OCI-LY3 (cell line): ENCODE results near the gene LRP1B.

Source experiments
- H2AFZ ChIP-seq: fragments of 200-600, 300-600 bp; shearing (Covaris generic); 2 replicates; pipeline ENCODE4 v1.6.0; 2014; ENCODE audit warnings: antibody characterized with exemption, low read depth, low read length
- H3K27ac ChIP-seq: fragments of 200-600, 300-600 bp; sonication (generic); 2 replicates; pipeline ENCODE4 v1.5.1; 2014; ENCODE audit warnings: mild to moderate bottlenecking, low read length, moderate library complexity, mixed read lengths
- H3K27me3 ChIP-seq: fragments of 200-600, 300-600 bp; sonication (generic); 2 replicates; pipeline ENCODE4 v1.6.1; 2014; ENCODE audit warnings: low read depth, low read length, mixed read lengths
- H3K36me3 ChIP-seq: fragments of 200-600, 300-600 bp; sonication (generic); replicated peaks from 2 replicates; pipeline ENCODE3; 2014; ENCODE audit warnings: low read depth, low read length, mixed read lengths
- H3K4me1 ChIP-seq: fragments of 300-600, 200-600 bp; sonication (generic); 2 replicates; pipeline ENCODE4 v1.6.1; 2014; ENCODE audit warnings: low read length, mixed read lengths
- H3K4me2 ChIP-seq: fragments of 200-600, 300-600 bp; sonication (generic); 2 replicates; pipeline ENCODE4 v1.6.1; 2014; ENCODE audit warnings: low read length, mixed read lengths
- H3K4me3 ChIP-seq: fragments of 300-600, 200-600 bp; sonication (generic); 2 replicates; pipeline ENCODE4 v1.5.1; 2014; ENCODE audit warnings: antibody characterized with exemption, mild to moderate bottlenecking, low read length, moderate library complexity
- H3K79me2 ChIP-seq: fragments of 300-600, 200-600 bp; shearing (Covaris generic); 2 replicates; pipeline ENCODE4 v1.6.1; 2014; ENCODE audit warnings: mild to moderate bottlenecking, low read length, mixed read lengths
- H3K9ac ChIP-seq: fragments of 300-600, 200-600 bp; shearing (Covaris generic); 2 replicates; pipeline ENCODE4 v1.6.0; 2014; ENCODE audit warnings: mild to moderate bottlenecking, low read length, moderate library complexity
- H3K9me3 ChIP-seq: fragments of 200-600, 300-600 bp; shearing (Covaris generic); 2 replicates; pipeline ENCODE4 v1.6.1; 2014; ENCODE audit warnings: low read length, mixed read lengths; ENCODE audit not compliant: insufficient read depth
- H4K20me1 ChIP-seq: fragments of 200-600, 300-600 bp; sonication (generic); 2 replicates; pipeline ENCODE4 v1.6.1; 2016; ENCODE audit warnings: low read length, mixed read lengths; ENCODE audit not compliant: insufficient read depth
- CTCF ChIP-seq: fragments of 200-600, 300-600 bp; sonication (generic); IDR thresholded peaks from 2 replicates; pipeline ENCODE4 v1.5.1; 2014; ENCODE audit warnings: antibody characterized with exemption, low read length, low read depth
- EZH2phosphoT487 ChIP-seq: fragments of 200-600 bp; shearing (Covaris generic); IDR thresholded peaks from 2 replicates; pipeline ENCODE4 v1.6.1; 2018; ENCODE audit warnings: antibody characterized with exemption, mixed run types, low read depth

The LRP1B gene

GRCh38 chr2:140916410-140916809 lies 1214.4 kb downstream of the LRP1B start:
- Histone ChIP-seq H2AFZ (no peak overlapping the region), H3K4me1 (no peaks in the 10 kb centered on the region), H3K9ac (no peak overlapping the region), H3K27me3 (no peaks in the 10 kb centered on the region), H3K79me2 (no peaks in the 10 kb centered on the region), H3K9me3 (no peaks in the 10 kb centered on the region), H3K36me3 (no peaks in the 10 kb centered on the region), H3K4me2 (no peak overlapping the region), H3K4me3 (no peak overlapping the region), H4K20me1 (no peaks in the 10 kb centered on the region), H3K27ac (no peak overlapping the region)
- TF ChIP-seq CTCF (no peak), EZH2phosphoT487 (no peak)

GRCh38 chr2:140910683-140911082 lies 1220.1 kb downstream of the LRP1B start:
- Histone ChIP-seq H3K36me3 (no peaks in the 10 kb centered on the region), H3K4me3 (no peak overlapping the region), H2AFZ (no peak overlapping the region), H4K20me1 (no peaks in the 10 kb centered on the region), H3K27me3 (no peaks in the 10 kb centered on the region), H3K4me1 (peaks cover 7% of the 10 kb centered on the region), H3K79me2 (no peaks in the 10 kb centered on the region), H3K4me2 (no peak overlapping the region), H3K9me3 (no peaks in the 10 kb centered on the region), H3K9ac (no peak overlapping the region), H3K27ac (no peak overlapping the region)
- TF ChIP-seq CTCF (no peak), EZH2phosphoT487 (no peak)

- H3K4me2 ChIP-seq = peak overlapping the region; percentile 37
- no peaks in the 10 kb centered on the region for H3K36me3 ChIP-seq
- peak overlapping the region; percentile 59 for H2AFZ ChIP-seq
Measured at GRCh38 chr2:140905083-140905781, 1225.6 kb downstream of the LRP1B start.

GRCh38 chr2:140895378-140895777 lies 1235.4 kb downstream of the LRP1B start:
- no peaks in the 10 kb centered on the region for H4K20me1 ChIP-seq
- no peak overlapping the region for H3K4me3 ChIP-seq
- H3K4me2 ChIP-seq = no peak overlapping the region
- peaks cover 11% of the 10 kb centered on the region for H3K4me1 ChIP-seq
- no peaks in the 10 kb centered on the region for H3K36me3 ChIP-seq
- no peaks in the 10 kb centered on the region for H3K9me3 ChIP-seq
- H3K9ac ChIP-seq = no peak overlapping the region
- H3K27me3 ChIP-seq = no peaks in the 10 kb centered on the region
- no peak overlapping the region for H3K27ac ChIP-seq
- no peaks in the 10 kb centered on the region for H3K79me2 ChIP-seq
- no peak overlapping the region for H2AFZ ChIP-seq
- TF ChIP-seq CTCF (no peak), EZH2phosphoT487 (no peak)

More at GRCh38 chr2:140905083-140905781, 1225.6 kb downstream of the LRP1B start:
- no peak for TF ChIP-seq CTCF
- TF ChIP-seq EZH2phosphoT487 = no peak
- Histone ChIP-seq H3K9me3 (no peaks in the 10 kb centered on the region), H3K9ac (no peak overlapping the region), H3K4me1 (peaks cover 17% of the 10 kb centered on the region), H3K4me3 (no peak overlapping the region), H3K27me3 (no peaks in the 10 kb centered on the region), H4K20me1 (no peaks in the 10 kb centered on the region), H3K79me2 (no peaks in the 10 kb centered on the region), H3K27ac (no peak overlapping the region)
